ENCODE data around the gene AGAP1.

The AGAP1 gene

GRCh38 chr2:235493775-235494715, at the start of gene AGAP1:
Gene AGAP1, plus strand, starts transcription at chr2:235494043.
- Histone ChIP-seq H3K9ac (ENCODE audit: low read depth in 1 of 2, low read length in 2 of 2) (peak within 1 kb of the TSS; percentile 66 to 74), H3K9me3 (ENCODE audit: control insufficient read depth in 1 of 2, low read length in 2 of 2) (no peaks in the 10 kb centered on the region), H3K27ac (ENCODE audit: low read depth, low read length) (no peak within 1 kb of the TSS), H3K4me1 (ENCODE audit: control insufficient read depth in 1 of 2, insufficient read depth in 2 of 2, low read length in 2 of 2) (peaks cover 6 to 22% of the 10 kb centered on the region in 2 donors), H3K4me3 (ENCODE audit: low read depth in 1 of 2, low read length in 2 of 2) (peak within 1 kb of the TSS; percentile 76 to 81), H3K27me3 (ENCODE audit: control insufficient read depth in 1 of 2, insufficient read depth in 2 of 2, low read length in 2 of 2) (no peaks in the 10 kb centered on the region), H3K36me3 (ENCODE audit: control insufficient read depth in 1 of 2, insufficient read depth in 2 of 2, low read length in 2 of 2) (peaks cover 0 to 4% of the 10 kb centered on the region in 2 donors)

- H3K27me3 ChIP-seq (ENCODE audit: control insufficient read depth in 1 of 2, insufficient read depth in 2 of 2, low read length in 2 of 2), result no peaks in the 10 kb centered on the region
- H3K27ac ChIP-seq (ENCODE audit: low read depth, low read length), result no peak overlapping the region
- no peak overlapping the region for H3K9ac ChIP-seq (ENCODE audit: low read depth in 1 of 2, low read length in 2 of 2)
- no peaks in the 10 kb centered on the region for H3K36me3 ChIP-seq (ENCODE audit: control insufficient read depth in 1 of 2, insufficient read depth in 2 of 2, low read length in 2 of 2)
- no peaks in the 10 kb centered on the region for H3K4me1 ChIP-seq (ENCODE audit: control insufficient read depth in 1 of 2, insufficient read depth in 2 of 2, low read length in 2 of 2)
- H3K4me3 ChIP-seq (ENCODE audit: low read depth in 1 of 2, low read length in 2 of 2), result no peak overlapping the region
- H3K9me3 ChIP-seq (ENCODE audit: control insufficient read depth in 1 of 2, low read length in 2 of 2), result peaks cover 0 to 3% of the 10 kb centered on the region in 2 donors
Measured at GRCh38 chr2:235444101-235444597, 49.7 kb upstream of the AGAP1 start.

- Histone ChIP-seq H3K36me3 (ENCODE audit: control insufficient read depth in 1 of 2, insufficient read depth in 2 of 2, low read length in 2 of 2) (no peaks in the 10 kb centered on the region), H3K9me3 (ENCODE audit: control insufficient read depth in 1 of 2, low read length in 2 of 2) (peaks cover 0 to 3% of the 10 kb centered on the region in 2 donors), H3K9ac (ENCODE audit: low read depth in 1 of 2, low read length in 2 of 2) (no peak overlapping the region), H3K4me1 (ENCODE audit: control insufficient read depth in 1 of 2, insufficient read depth in 2 of 2, low read length in 2 of 2) (no peaks in the 10 kb centered on the region), H3K27ac (ENCODE audit: low read depth, low read length) (no peak overlapping the region), H3K27me3 (ENCODE audit: control insufficient read depth in 1 of 2, insufficient read depth in 2 of 2, low read length in 2 of 2) (no peaks in the 10 kb centered on the region), H3K4me3 (ENCODE audit: low read depth in 1 of 2, low read length in 2 of 2) (no peak overlapping the region)
Measured at GRCh38 chr2:235445116-235445515, 48.7 kb upstream of the AGAP1 start.

- Histone ChIP-seq H3K27ac (ENCODE audit: low read depth, low read length) (no peak overlapping the region), H3K27me3 (ENCODE audit: control insufficient read depth in 1 of 2, insufficient read depth in 2 of 2, low read length in 2 of 2) (peaks cover 0 to 3% of the 10 kb centered on the region in 2 donors), H3K4me1 (ENCODE audit: control insufficient read depth in 1 of 2, insufficient read depth in 2 of 2, low read length in 2 of 2) (no peaks in the 10 kb centered on the region), H3K9me3 (ENCODE audit: control insufficient read depth in 1 of 2, low read length in 2 of 2) (peaks cover 0 to 3% of the 10 kb centered on the region in 2 donors), H3K9ac (ENCODE audit: low read depth in 1 of 2, low read length in 2 of 2) (no peak overlapping the region), H3K36me3 (ENCODE audit: control insufficient read depth in 1 of 2, insufficient read depth in 2 of 2, low read length in 2 of 2) (no peaks in the 10 kb centered on the region), H3K4me3 (ENCODE audit: low read depth in 1 of 2, low read length in 2 of 2) (no peak overlapping the region)
Measured at GRCh38 chr2:235446082-235446481, 47.8 kb upstream of the AGAP1 start.

- Histone ChIP-seq H3K9ac (ENCODE audit: low read depth in 1 of 2, low read length in 2 of 2) (no peak overlapping the region), H3K9me3 (ENCODE audit: control insufficient read depth in 1 of 2, low read length in 2 of 2) (peaks cover 0 to 3% of the 10 kb centered on the region in 2 donors), H3K4me1 (ENCODE audit: control insufficient read depth in 1 of 2, insufficient read depth in 2 of 2, low read length in 2 of 2) (no peaks in the 10 kb centered on the region), H3K27ac (ENCODE audit: low read depth, low read length) (no peak overlapping the region), H3K36me3 (ENCODE audit: control insufficient read depth in 1 of 2, insufficient read depth in 2 of 2, low read length in 2 of 2) (no peaks in the 10 kb centered on the region), H3K27me3 (ENCODE audit: control insufficient read depth in 1 of 2, insufficient read depth in 2 of 2, low read length in 2 of 2) (peaks cover 0 to 3% of the 10 kb centered on the region in 2 donors), H3K4me3 (ENCODE audit: low read depth in 1 of 2, low read length in 2 of 2) (no peak overlapping the region)
Measured at GRCh38 chr2:235447210-235447609, 46.6 kb upstream of the AGAP1 start.

- peaks cover 0 to 3% of the 10 kb centered on the region in 2 donors for H3K27me3 ChIP-seq (ENCODE audit: control insufficient read depth in 1 of 2, insufficient read depth in 2 of 2, low read length in 2 of 2)
- H3K4me3 ChIP-seq (ENCODE audit: low read depth in 1 of 2, low read length in 2 of 2), result no peak overlapping the region
- H3K9ac ChIP-seq (ENCODE audit: low read depth in 1 of 2, low read length in 2 of 2), result no peak overlapping the region
- no peaks in the 10 kb centered on the region for H3K9me3 ChIP-seq (ENCODE audit: control insufficient read depth in 1 of 2, low read length in 2 of 2)
- no peak overlapping the region for H3K27ac ChIP-seq (ENCODE audit: low read depth, low read length)
- no peaks in the 10 kb centered on the region for H3K4me1 ChIP-seq (ENCODE audit: control insufficient read depth in 1 of 2, insufficient read depth in 2 of 2, low read length in 2 of 2)
- H3K36me3 ChIP-seq (ENCODE audit: control insufficient read depth in 1 of 2, insufficient read depth in 2 of 2, low read length in 2 of 2), result no peaks in the 10 kb centered on the region
Measured at GRCh38 chr2:235449568-235449967, 44.3 kb upstream of the AGAP1 start.

GRCh38 chr2:235453605-235454151, 40.2 kb upstream of the AGAP1 start:
- Histone ChIP-seq H3K27ac (ENCODE audit: low read depth, low read length) (no peak overlapping the region), H3K36me3 (ENCODE audit: control insufficient read depth in 1 of 2, insufficient read depth in 2 of 2, low read length in 2 of 2) (no peaks in the 10 kb centered on the region), H3K4me1 (ENCODE audit: control insufficient read depth in 1 of 2, insufficient read depth in 2 of 2, low read length in 2 of 2) (no peaks in the 10 kb centered on the region), H3K27me3 (ENCODE audit: control insufficient read depth in 1 of 2, insufficient read depth in 2 of 2, low read length in 2 of 2) (peaks cover 0 to 3% of the 10 kb centered on the region in 2 donors), H3K9me3 (ENCODE audit: control insufficient read depth in 1 of 2, low read length in 2 of 2) (no peaks in the 10 kb centered on the region), H3K9ac (ENCODE audit: low read depth in 1 of 2, low read length in 2 of 2) (no peak overlapping the region), H3K4me3 (ENCODE audit: low read depth in 1 of 2, low read length in 2 of 2) (no peak overlapping the region)

GRCh38 chr2:235458839-235459273, 35.0 kb upstream of the AGAP1 start:
- Histone ChIP-seq H3K27me3 (ENCODE audit: control insufficient read depth in 1 of 2, insufficient read depth in 2 of 2, low read length in 2 of 2) (no peaks in the 10 kb centered on the region), H3K9me3 (ENCODE audit: control insufficient read depth in 1 of 2, low read length in 2 of 2) (no peaks in the 10 kb centered on the region), H3K36me3 (ENCODE audit: control insufficient read depth in 1 of 2, insufficient read depth in 2 of 2, low read length in 2 of 2) (no peaks in the 10 kb centered on the region), H3K27ac (ENCODE audit: low read depth, low read length) (no peak overlapping the region), H3K4me1 (ENCODE audit: control insufficient read depth in 1 of 2, insufficient read depth in 2 of 2, low read length in 2 of 2) (no peaks in the 10 kb centered on the region), H3K4me3 (ENCODE audit: low read depth in 1 of 2, low read length in 2 of 2) (no peak overlapping the region), H3K9ac (ENCODE audit: low read depth in 1 of 2, low read length in 2 of 2) (no peak overlapping the region)

GRCh38 chr2:235460548-235461047, 33.2 kb upstream of the AGAP1 start:
- Histone ChIP-seq H3K4me3 (ENCODE audit: low read depth in 1 of 2, low read length in 2 of 2) (no peak overlapping the region), H3K4me1 (ENCODE audit: control insufficient read depth in 1 of 2, insufficient read depth in 2 of 2, low read length in 2 of 2) (no peaks in the 10 kb centered on the region), H3K27me3 (ENCODE audit: control insufficient read depth in 1 of 2, insufficient read depth in 2 of 2, low read length in 2 of 2) (no peaks in the 10 kb centered on the region), H3K9ac (ENCODE audit: low read depth in 1 of 2, low read length in 2 of 2) (no peak overlapping the region), H3K9me3 (ENCODE audit: control insufficient read depth in 1 of 2, low read length in 2 of 2) (no peaks in the 10 kb centered on the region), H3K36me3 (ENCODE audit: control insufficient read depth in 1 of 2, insufficient read depth in 2 of 2, low read length in 2 of 2) (no peaks in the 10 kb centered on the region), H3K27ac (ENCODE audit: low read depth, low read length) (no peak overlapping the region)

Measured in duodenal mucosa (tissue), 2 donors.